IgD-negative memory B cell (primary cell): Measurements from ENCODE around the gene AURKAIP1. TPM values are rescaled to one million over a fixed set of nuclear protein-coding genes. Genes with fewer than 3 reads are reported as not detected.

Experiments
- H3K27ac Mint-ChIP-seq, 3 donors: one replicate each; pipeline ENCODE4 v1.8.0; 2020 to 2022; ENCODE audit warnings: mild to moderate bottlenecking in 3 of 3, mixed read lengths in 3 of 3, moderate library complexity in 1 of 3
- H3K27me3 Mint-ChIP-seq: one replicate; pipeline ENCODE4 v1.8.0; 2021; ENCODE audit warnings: mixed read lengths
- H3K36me3 Mint-ChIP-seq: one replicate; pipeline ENCODE4 v1.8.0; 2020; ENCODE audit warnings: mild to moderate bottlenecking, mixed read lengths
- H3K4me1 Mint-ChIP-seq, 3 donors: one replicate each; pipeline ENCODE4 v1.8.0; 2020 to 2022; ENCODE audit warnings: mixed read lengths in 3 of 3, mild to moderate bottlenecking in 1 of 3
- H3K4me3 Mint-ChIP-seq, 4 donors: one replicate each; pipeline ENCODE4 v1.8.0; 2020 to 2022; ENCODE audit warnings: mild to moderate bottlenecking in 4 of 4, mixed read lengths in 4 of 4, moderate library complexity in 3 of 4
- H3K9me3 Mint-ChIP-seq, 3 donors: one replicate each; pipeline ENCODE4 v1.8.0; 2020 to 2021; ENCODE audit warnings: mixed read lengths in 3 of 3, mild to moderate bottlenecking in 1 of 3
- polyA plus RNA-seq: library from polyadenylated mRNA; unstranded; fragments of 300-500 nt; fragmentation: Illumina TruSeq; gene quantifications from one replicate; pipeline ENCODE4 v1.2.3, GENCODE V29; 2021

Gene AURKAIP1
- polyA plus RNA-seq, 1 donor from 2014 or later: 177 TPM

DNA sequence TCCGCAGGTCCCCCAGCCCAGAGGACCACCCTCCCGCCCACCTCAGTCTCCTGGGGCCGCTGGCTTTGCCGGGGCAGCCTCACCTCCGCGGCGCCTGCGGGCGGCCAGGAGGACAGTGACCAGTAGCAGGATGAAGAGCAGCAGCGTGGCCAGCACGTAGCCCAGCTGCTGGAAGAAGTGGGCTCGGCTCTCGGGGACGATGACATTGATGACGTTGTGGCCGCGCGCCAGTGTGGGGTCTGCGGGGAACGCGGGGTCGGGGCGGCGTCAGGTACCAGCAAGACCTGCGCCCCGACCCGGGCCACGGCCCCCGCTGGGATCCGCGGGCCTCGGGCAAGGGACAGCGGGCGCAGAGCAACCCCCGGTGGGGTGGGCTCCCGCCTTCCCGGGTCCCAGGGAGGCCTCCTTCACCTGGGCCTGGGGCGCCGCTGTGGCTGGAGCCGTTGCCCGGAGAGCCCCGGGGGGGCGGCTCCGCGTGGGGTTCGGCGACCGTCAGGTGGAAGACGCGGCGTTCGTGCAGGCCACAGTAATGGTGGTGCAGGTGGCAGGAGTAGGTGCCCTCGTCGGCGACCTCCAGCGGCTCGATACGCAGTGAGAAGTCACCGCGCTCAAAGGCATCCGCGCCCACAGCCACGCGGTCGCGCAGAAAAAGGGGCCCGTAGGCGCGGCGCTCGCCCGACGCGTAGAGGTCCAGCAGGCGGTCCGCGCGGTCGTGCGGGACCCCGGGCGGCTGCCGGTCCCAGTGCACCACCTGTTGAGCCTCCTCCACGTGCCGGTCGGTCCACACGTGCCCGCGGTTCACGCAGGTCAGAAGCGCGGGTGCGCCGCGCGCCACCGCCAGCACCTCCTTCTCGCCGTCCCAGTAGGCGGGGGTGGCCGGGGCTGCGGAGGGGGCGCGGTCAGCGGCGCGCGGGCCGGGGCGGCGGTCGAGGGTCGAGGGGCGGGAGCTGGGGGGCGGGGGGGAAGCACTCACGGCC is 20.4 kb downstream of the AURKAIP1 start:
- H3K4me1 Mint-ChIP-seq: peaks cover 10 to 13% (median 12%) of the 10 kb centered on the region in 3 donors
- H3K27ac Mint-ChIP-seq: no peak overlapping the region
- H3K9me3 Mint-ChIP-seq: no peaks in the 10 kb centered on the region
- no peaks in the 10 kb centered on the region for H3K36me3 Mint-ChIP-seq
- peak overlapping the region in 2 of 4 donors; percentile 9 to 80 for H3K4me3 Mint-ChIP-seq
- peaks cover 24% of the 10 kb centered on the region for H3K27me3 Mint-ChIP-seq

DNA sequence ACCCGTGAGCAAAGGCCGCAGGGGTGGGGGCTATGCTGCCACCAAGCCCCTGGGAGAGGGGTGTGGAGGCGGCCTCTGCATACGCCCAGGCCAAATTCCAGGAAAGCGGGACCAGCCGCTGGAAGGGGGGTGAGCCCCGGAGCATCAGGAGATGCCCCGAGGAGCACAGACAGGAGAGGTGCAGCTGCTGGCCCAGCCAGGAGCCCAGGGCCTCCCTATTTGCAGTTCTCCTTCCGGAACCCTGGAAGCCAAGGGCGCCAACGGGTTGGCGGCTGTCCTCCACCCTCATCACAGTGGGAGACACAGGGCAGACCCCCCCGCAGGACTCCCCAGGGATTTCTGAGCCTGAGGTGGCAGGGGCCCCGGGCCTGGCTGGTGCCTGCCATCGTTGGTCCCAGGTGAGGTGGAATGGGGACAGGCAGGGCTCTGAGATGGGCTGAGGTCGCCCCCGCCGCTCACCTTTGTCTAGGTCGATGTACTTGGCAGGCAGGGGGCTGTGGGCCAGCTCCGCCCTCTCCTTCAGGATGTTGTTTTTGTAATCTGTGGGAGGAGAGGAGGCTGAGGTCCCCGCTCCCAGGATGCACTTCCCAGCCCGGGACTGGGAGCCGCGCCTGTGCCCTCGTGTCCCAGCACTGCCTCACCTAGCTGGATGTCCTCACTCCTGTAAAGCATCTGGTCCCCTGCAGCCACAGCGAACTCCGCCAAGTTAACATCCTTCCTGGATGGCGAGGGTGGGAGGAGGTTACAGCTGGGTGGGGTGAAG is 21.4 kb downstream of the AURKAIP1 start:
- Mint-ChIP-seq H3K27ac (peak overlapping the region in 1 of 3 donors; percentile 72), H3K27me3 (peaks cover 19% of the 10 kb centered on the region), H3K4me3 (peak overlapping the region in 3 of 4 donors; percentile 5 to 80 (median 78)), H3K9me3 (no peaks in the 10 kb centered on the region), H3K4me1 (peaks cover 7 to 10% (median 9%) of the 10 kb centered on the region in 3 donors), H3K36me3 (no peaks in the 10 kb centered on the region)

DNA sequence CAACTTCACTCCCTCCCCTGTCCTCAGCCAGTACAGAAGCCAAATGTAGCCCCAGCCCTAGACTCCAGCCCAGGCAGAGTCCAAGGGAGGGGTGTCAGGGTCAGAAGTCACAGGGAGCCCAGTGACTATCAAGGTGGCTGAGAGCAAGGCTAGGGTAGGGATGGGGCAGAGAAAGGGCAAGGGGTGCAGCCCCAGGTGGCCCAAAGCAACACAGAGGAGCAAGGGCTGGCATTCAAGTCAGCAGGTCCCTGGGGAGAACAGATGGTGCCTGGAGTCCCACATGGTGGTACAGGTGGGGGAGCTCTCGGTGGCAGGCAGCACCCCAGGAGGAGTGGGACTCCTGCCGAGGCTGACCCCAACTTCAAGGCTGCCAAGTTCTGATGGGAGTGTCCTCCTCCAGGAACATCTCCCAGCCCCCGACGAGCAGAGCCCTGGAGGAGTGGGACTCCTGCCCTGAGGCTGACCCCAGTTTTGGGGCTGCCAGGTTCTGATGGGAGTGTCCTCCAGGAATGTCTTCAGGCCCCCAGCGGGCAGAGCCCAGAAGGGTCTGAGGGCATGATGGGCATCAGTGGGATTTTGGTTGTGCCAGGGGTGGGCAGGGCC is 22.1 kb downstream of the AURKAIP1 start:
- H3K4me3 Mint-ChIP-seq: peak overlapping the region in 3 of 4 donors; percentile 64 to 84 (median 80)
- H3K9me3 Mint-ChIP-seq: no peaks in the 10 kb centered on the region
- H3K36me3 Mint-ChIP-seq: no peaks in the 10 kb centered on the region
- peaks cover 7 to 10% (median 9%) of the 10 kb centered on the region in 3 donors for H3K4me1 Mint-ChIP-seq
- H3K27me3 Mint-ChIP-seq: peaks cover 14% of the 10 kb centered on the region
- H3K27ac Mint-ChIP-seq: peak overlapping the region in 1 of 3 donors; percentile 72

DNA sequence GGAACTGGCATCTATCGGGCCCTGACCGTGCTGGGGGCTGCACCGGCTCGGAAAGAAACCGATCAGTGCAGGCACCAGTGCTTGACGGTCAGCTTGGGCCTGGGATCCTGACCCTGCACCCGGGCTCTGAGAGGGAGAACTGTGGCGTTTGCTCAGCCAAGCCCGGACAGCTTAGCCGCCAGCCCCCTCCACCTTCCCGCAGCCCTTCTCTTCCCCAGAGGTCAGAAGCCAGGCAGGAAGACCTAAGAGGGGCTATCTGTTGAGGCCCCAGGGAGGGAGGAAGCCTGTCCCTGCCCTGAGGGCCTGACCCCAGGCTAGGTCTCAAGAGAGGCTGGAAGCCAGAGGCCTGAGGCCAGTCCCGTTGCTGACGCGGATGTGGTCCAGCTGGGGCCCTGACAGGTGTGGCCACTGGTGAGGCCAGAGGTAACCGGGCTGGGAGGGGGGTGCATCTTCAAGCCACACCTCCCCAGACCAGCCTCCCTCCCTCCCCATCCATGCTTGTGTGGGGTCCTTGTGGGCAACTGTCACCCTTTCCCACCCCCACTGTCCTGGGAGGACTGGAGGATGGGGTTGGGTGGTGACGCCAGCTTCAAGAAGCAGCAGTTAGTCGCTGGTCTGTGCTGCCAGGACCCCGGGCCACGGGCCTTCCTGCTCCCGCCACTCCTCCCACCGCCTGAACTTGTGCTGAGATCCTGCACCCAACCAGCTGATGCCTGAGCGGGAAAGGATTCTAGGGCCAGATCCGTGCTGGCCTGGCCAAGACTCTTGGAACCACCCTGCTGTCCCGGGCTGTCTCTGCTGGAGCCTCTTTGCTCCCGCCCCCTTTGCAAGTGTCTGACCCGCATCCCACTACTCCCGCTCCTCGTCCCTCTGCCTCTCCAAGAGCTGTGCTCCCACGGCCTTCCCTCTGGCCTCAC is 23.2 kb downstream of the AURKAIP1 start:
- Mint-ChIP-seq H3K27me3 (peaks cover 10% of the 10 kb centered on the region), H3K27ac (peak overlapping the region; percentile 57 to 73 (median 72)), H3K9me3 (no peaks in the 10 kb centered on the region), H3K4me1 (peaks cover 7 to 12% (median 12%) of the 10 kb centered on the region in 3 donors), H3K36me3 (no peaks in the 10 kb centered on the region), H3K4me3 (peak overlapping the region; percentile 63 to 84 (median 78))

DNA sequence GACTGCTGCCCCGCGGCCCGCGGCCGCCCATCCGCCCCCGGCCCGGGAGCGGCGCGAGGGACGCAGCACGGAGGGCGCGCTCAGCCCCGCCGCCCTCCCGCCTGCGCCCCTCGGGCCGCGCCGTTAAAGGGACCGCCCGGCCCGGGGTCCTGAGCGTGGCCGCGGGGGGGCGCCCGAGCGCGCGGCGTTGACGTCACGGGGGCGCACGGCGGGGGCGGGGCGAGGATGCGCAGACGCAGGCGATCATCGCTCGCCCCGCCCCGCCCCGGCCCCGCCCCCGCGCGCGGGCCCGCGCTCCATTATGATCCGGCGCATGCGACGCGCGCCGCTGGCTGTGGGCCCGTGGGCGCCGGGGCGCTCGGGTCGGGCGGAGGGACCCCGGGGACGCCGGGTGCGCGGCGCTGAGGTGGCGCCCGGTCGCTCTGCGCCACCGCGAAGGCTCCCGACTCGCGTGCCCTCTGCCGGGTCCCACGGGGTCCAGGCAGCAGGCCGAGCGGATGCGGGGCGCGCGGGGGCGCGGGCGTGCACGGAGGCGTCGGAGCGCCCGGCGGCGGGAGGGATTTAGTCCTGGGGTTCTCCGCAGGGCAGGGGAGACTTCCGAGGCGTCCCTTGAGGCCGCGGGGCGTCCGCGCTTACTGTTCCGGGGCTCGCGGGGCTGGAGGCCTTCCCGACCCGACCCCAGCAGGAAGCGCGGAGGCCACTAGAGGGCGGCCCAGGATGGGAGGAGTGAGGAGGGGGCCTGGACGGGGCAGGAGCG is 25.6 kb downstream of the AURKAIP1 start, which contains the start of gene DVL1:
Gene DVL1 (minus strand): TSS at position 163 of the 757 bp plus-strand sequence. CDS start 353 bp downstream, outside the sequence.
- no peaks in the 10 kb centered on the region for H3K9me3 Mint-ChIP-seq
- no peaks in the 10 kb centered on the region for H3K36me3 Mint-ChIP-seq
- peak within 1 kb of the TSS in 2 of 3 donors; percentile 84 to 88 for H3K27ac Mint-ChIP-seq
- H3K27me3 Mint-ChIP-seq: peaks cover 10% of the 10 kb centered on the region
- H3K4me1 Mint-ChIP-seq: peaks cover 7 to 13% (median 12%) of the 10 kb centered on the region in 3 donors
- H3K4me3 Mint-ChIP-seq: peak within 1 kb of the TSS; percentile 72 to 89 (median 81)

DNA sequence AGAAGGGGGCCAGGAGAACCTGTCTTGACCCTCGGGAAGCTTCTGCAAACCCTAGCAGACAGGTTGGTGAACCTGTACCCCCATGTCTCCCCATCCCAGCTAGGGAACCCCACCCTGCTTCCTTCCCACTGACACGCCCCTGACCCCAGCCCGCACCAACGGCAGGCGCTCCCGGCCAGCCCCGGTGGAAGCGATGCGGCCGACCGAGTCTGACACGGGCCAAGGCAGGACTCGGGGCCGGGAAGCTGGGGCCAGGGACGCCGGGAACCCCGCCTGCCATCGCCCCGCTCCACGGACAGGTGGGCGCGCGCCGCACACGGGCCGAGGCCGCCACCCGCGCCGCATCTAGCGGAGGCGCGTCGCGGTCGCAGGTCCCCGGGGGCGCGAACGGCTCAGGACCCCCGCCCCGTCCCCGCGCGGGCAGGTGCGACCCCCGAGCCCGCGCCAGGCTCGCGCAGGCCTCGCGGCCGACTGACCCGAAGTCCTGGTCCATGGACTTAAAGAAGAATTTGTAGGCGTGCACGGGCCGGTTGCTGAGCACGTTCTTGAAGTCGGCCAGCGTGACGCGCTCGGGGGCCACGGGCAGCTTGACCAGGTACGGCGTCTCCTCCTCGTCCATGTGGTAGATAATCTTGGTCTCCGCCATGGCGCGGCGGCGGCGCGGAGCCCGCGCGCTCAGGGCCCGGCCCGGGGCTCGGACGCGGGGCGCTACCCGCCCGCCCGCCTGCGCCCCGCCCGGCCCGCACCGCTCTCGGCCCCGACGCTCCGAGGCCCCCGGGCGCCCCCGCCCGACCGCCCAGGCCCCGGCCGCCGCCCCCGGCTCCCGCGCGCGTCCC is 26.4 kb downstream of the AURKAIP1 start:
- Mint-ChIP-seq H3K4me1 (peaks cover 7 to 13% (median 12%) of the 10 kb centered on the region in 3 donors), H3K4me3 (peak overlapping the region; percentile 72 to 89 (median 81)), H3K9me3 (no peaks in the 10 kb centered on the region), H3K36me3 (no peaks in the 10 kb centered on the region), H3K27ac (peak overlapping the region in 2 of 3 donors; percentile 84 to 88), H3K27me3 (peaks cover 10% of the 10 kb centered on the region)

DNA sequence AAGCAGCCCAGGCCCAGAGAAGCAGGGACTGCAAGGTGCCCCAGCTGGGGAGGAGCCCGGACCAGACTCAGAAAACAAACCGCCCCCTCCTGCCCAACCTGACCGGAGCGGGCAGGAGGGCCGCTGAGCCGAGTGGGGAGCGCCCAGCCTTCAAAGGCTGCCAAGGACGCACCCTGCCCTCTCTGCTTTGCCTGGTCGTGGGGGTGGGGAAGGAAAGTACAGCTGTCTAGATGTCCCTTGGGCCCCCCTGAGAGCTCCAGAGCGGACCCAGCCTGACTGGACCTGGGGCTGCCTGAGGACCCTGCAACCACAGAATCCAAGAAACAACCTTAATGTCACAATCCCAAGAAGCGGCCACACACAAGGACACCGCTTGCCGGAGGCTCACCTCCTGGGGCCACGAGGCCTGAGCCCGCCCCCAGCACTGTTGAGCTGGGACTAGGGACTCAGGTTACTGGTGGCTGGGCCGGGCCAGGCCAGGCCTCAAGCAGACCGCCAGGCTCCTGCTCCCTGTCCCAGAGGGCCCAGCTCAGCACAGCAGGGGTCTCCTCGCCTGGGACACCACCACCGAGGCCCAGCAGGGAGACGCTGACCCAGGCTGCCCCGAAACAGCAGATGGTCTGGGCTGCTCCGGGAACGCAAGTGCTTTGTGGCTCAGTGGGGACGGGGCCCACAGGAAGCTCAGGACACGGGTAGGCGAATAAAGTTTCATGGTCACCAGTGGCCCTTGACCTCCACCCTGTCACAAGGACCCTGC is 27.2 kb downstream of the AURKAIP1 start:
- H3K27me3 Mint-ChIP-seq: peaks cover 7% of the 10 kb centered on the region
- peak overlapping the region in 2 of 3 donors; percentile 84 to 88 for H3K27ac Mint-ChIP-seq
- H3K9me3 Mint-ChIP-seq: no peaks in the 10 kb centered on the region
- peaks cover 5 to 10% (median 9%) of the 10 kb centered on the region in 3 donors for H3K4me1 Mint-ChIP-seq
- peak overlapping the region; percentile 72 to 89 (median 81) for H3K4me3 Mint-ChIP-seq
- H3K36me3 Mint-ChIP-seq: peaks cover under 1% of the 10 kb centered on the region

DNA sequence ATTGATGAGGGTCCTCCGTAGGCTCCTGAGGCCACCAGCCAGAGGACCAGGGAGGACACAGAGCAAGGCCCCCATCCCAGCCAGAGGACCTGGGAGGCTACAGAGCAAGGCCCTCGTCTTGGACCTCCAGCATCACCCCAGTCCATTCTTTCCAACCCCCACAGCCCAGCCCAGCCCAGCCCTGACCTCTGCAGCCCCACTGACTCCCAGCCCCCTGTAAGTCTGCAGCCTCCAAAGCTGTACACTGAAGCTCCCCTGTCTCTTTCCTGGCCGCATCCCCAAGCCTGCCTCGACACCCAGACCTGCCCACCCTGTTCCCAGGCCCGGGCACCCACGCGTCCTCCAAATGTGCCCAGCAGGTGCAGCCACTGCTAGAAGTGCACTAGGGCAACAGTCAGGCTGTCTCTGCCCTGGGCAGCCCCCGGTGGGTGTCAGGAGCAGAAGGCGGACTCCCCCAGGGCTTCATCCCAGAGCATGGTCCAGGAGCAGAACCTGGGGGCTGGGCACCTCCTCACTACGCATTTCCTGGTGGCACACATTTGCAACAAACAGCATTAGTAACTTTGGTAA is 27.9 kb downstream of the AURKAIP1 start:
- Mint-ChIP-seq H3K4me1 (peaks cover 0 to 3% (median 3%) of the 10 kb centered on the region in 3 donors), H3K27me3 (no peaks in the 10 kb centered on the region), H3K4me3 (peak overlapping the region; percentile 9 to 77 (median 66)), H3K36me3 (peaks cover 2% of the 10 kb centered on the region), H3K9me3 (no peaks in the 10 kb centered on the region), H3K27ac (peak overlapping the region in 1 of 3 donors; percentile 45)

DNA sequence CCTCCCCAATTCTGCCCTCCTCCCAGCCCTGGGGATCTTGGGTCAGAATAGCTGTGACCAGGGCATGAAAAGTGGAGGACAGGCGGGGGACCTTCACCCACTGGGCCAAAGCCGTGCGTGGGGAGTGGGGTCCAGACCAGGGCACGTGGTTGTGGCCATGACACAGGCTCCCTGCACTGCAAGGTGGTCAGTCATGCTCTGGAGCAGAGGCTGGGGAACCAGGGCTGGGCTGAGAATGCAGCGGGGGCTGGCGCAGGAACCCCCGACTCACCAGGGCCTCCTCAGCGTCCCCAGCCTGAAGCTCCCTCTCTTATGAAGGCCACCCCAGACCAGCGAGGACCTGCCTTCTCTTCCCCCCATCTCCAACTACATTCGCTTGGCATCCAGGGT is 28.5 kb downstream of the AURKAIP1 start:
- Mint-ChIP-seq H3K4me3 (peak overlapping the region in 2 of 4 donors; percentile 72 to 73), H3K36me3 (peaks cover 2% of the 10 kb centered on the region), H3K4me1 (peaks cover 0 to 3% (median 3%) of the 10 kb centered on the region in 3 donors), H3K27me3 (no peaks in the 10 kb centered on the region), H3K9me3 (no peaks in the 10 kb centered on the region), H3K27ac (peak overlapping the region in 2 of 3 donors; percentile 19 to 45)

DNA sequence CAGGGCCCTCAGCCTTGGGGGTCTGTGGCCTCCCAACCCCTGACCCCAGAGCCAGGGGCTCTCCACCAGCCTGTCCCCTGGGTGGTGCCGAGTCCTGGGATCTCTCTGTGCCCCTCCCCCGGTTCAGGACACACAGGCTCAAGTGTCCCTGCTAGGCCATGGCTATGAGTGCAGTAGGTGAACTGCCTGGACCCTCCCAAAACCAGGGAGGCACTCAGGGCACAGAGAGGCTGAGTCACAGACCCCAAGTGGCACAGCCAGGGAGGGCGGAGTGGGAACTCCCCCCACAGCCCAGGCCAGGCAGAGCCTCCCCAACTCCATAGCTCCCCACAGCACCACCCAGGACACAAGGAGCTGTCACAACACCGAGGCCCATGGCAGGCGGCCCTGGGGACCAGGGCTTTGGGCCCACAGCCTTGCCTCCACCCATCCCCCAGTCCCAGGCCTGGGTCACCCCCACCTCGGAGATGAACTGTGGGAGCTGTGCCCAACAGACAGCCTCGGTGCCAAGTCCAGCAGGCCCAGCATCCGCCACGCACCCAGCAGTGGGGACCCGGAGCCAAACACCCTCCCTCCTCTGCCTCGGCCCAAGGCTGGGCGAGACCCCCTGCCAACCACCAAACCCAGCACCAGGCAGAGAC is 29.0 kb downstream of the AURKAIP1 start:
- Mint-ChIP-seq H3K27ac (peak overlapping the region in 1 of 3 donors; percentile 19), H3K4me1 (peaks cover 0 to 3% (median 3%) of the 10 kb centered on the region in 3 donors), H3K4me3 (peak overlapping the region in 1 of 4 donors; percentile 73), H3K36me3 (peaks cover 2% of the 10 kb centered on the region), H3K27me3 (no peaks in the 10 kb centered on the region), H3K9me3 (no peaks in the 10 kb centered on the region)

DNA sequence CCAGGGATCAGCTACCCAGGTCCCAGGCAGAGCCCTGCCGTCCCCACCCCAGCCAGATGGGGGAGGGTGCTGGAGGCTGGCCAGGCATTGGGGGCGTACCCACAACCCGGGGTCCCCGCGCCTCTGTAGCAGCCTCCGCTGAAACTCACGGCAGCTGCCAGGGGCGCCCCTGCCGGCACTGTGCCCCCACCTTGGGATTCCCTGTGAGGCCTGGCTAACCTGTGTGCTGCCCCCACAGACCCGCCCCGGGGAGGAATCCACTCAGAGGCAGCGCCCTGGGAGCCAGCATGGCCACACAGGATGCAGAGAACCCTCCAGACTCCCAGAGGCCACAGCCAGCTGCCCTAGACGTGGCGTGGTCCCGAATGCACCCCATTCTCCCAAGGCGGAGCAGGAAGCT is 29.6 kb downstream of the AURKAIP1 start:
- H3K4me1 Mint-ChIP-seq: peaks cover 0 to 3% (median 3%) of the 10 kb centered on the region in 3 donors
- no peaks in the 10 kb centered on the region for H3K9me3 Mint-ChIP-seq
- H3K27ac Mint-ChIP-seq: no peak overlapping the region
- no peak overlapping the region for H3K4me3 Mint-ChIP-seq
- peaks cover 4% of the 10 kb centered on the region for H3K36me3 Mint-ChIP-seq
- no peaks in the 10 kb centered on the region for H3K27me3 Mint-ChIP-seq
